GM23338 (cell line): ENCODE measurements around the gene STAC2. TPM values are rescaled to one million over a fixed set of nuclear protein-coding genes. Genes with fewer than 3 reads are reported as not detected.

Experiments
- ATAC-seq: fragments of 200-7000 bp; cut with Tn5 transposase; 3 replicates; pipeline ENCODE4 v1.9.1; 2020
- DNase-seq: peaks from one replicate; pipeline ENCODE4 v3.0.0-alpha.2; 2015; ENCODE audit warnings: low spot score
- H2AFZ ChIP-seq: fragments of 200-600 bp; sonication (generic); 2 replicates; pipeline ENCODE4 v1.8.0; 2016; ENCODE audit warnings: antibody characterized with exemption, mild to moderate bottlenecking, moderate library complexity
- H3F3A ChIP-seq: fragments of 200-600 bp; sonication (generic); replicated peaks from 2 replicates; pipeline ENCODE4 v1.8.0; 2017; ENCODE audit warnings: antibody characterized with exemption, mixed run types, low read depth
- H3K27ac ChIP-seq: fragments of 200-600 bp; sonication (generic); 2 replicates; pipeline ENCODE4 v1.6.1; 2016; ENCODE audit warnings: low read depth
- H3K27me3 ChIP-seq: fragments of 200-600 bp; sonication (generic); 2 replicates; pipeline ENCODE4 v1.8.0; 2016; ENCODE audit warnings: mild to moderate bottlenecking, mixed run types, moderate library complexity; ENCODE audit not compliant: insufficient read depth
- H3K36me3 ChIP-seq: fragments of 200-600 bp; sonication (generic); 2 replicates; pipeline ENCODE4 v1.8.0; 2016; ENCODE audit warnings: mild to moderate bottlenecking; ENCODE audit not compliant: insufficient read depth
- H3K4me1 ChIP-seq: fragments of 200-600 bp; sonication (generic); 2 replicates; pipeline ENCODE4 v1.8.0; 2016; ENCODE audit warnings: mild to moderate bottlenecking, moderate library complexity; ENCODE audit not compliant: insufficient read depth
- H3K4me2 ChIP-seq: fragments of 200-600 bp; sonication (generic); 2 replicates; pipeline ENCODE4 v1.7.1; 2017; ENCODE audit warnings: mixed run types
- H3K4me3 ChIP-seq: fragments of 200-600 bp; sonication (generic); 2 replicates; pipeline ENCODE4 v1.6.1; 2016; ENCODE audit warnings: mixed run types
- H3K79me2 ChIP-seq: fragments of 200-600 bp; sonication (generic); replicated peaks from 2 replicates; pipeline ENCODE4 v1.8.0; 2017; ENCODE audit warnings: mild to moderate bottlenecking; ENCODE audit not compliant: insufficient read depth
- H3K9me2 ChIP-seq: fragments of 200-600 bp; sonication (generic); 2 replicates; pipeline ENCODE4 v1.8.0; 2017; ENCODE audit not compliant: insufficient read depth
- H4K20me1 ChIP-seq: fragments of 200-600 bp; sonication (generic); replicated peaks from 2 replicates; pipeline ENCODE4 v1.8.0; 2017; ENCODE audit warnings: mild to moderate bottlenecking; ENCODE audit not compliant: insufficient read depth
- H3K27ac Mint-ChIP-seq: 2 replicates; pipeline ENCODE4 v1.8.0; 2020; ENCODE audit warnings: inconsistent platforms, mild to moderate bottlenecking, moderate library complexity, mixed read lengths
- H3K27me3 Mint-ChIP-seq: 3 replicates; pipeline ENCODE4 v1.8.0; 2022; ENCODE audit warnings: low read depth, mild to moderate bottlenecking, moderate library complexity, mixed read lengths, inconsistent platforms; ENCODE audit not compliant: insufficient read depth, poor library complexity
- H3K36me3 Mint-ChIP-seq: 3 replicates; pipeline ENCODE4 v1.8.0; 2021; ENCODE audit warnings: low read depth, mild to moderate bottlenecking, inconsistent platforms, moderate library complexity, mixed read lengths
- H3K4me1 Mint-ChIP-seq: 3 replicates; pipeline ENCODE4 v1.8.0; 2020; ENCODE audit warnings: mild to moderate bottlenecking, inconsistent platforms, mixed read lengths
- H3K4me3 Mint-ChIP-seq: 3 replicates; pipeline ENCODE4 v1.8.0; 2021; ENCODE audit warnings: moderate library complexity, mild to moderate bottlenecking, inconsistent platforms, mixed read lengths
- H3K9me3 Mint-ChIP-seq: 3 replicates; pipeline ENCODE4 v1.8.0; 2020; ENCODE audit warnings: moderate library complexity, mild to moderate bottlenecking, inconsistent platforms, mixed read lengths
- CREB1 ChIP-seq: fragments of 250-450 bp; sonication (Bioruptor Pico); IDR thresholded peaks from 2 replicates; pipeline ENCODE4 v1.5.0; 2020; ENCODE audit warnings: low read depth, mild to moderate bottlenecking, moderate library complexity
- CTCF ChIP-seq, 2 experiments: fragments of 200-600 bp in 1 of 2; sonication (generic) in 1 of 2; conservative IDR thresholded peaks; 2 replicates each; pipeline versions ENCODE4 v1.5.1 to v1.6.1; 2016 to 2017; ENCODE audit warnings: antibody characterized with exemption in 2 of 2, low read depth in 2 of 2, mild to moderate bottlenecking in 2 of 2, moderate library complexity in 1 of 2
- ETS1 ChIP-seq: IDR thresholded peaks from 2 replicates; pipeline ENCODE4 v1.6.1; 2016; ENCODE audit warnings: antibody characterized with exemption
- EZH2 ChIP-seq: fragments of 200-600 bp; sonication (generic); IDR thresholded peaks from one replicate; pipeline ENCODE4 v1.8.0; 2017; ENCODE audit warnings: antibody characterized with exemption, mild to moderate bottlenecking, low read depth; ENCODE audit not compliant: unreplicated experiment
- EZH2phosphoT487 ChIP-seq: fragments of 200-600 bp; sonication (generic); IDR thresholded peaks from one replicate; pipeline ENCODE4 v1.8.1; 2018; ENCODE audit warnings: antibody characterized with exemption; ENCODE audit not compliant: unreplicated experiment
- JUNB ChIP-seq: IDR thresholded peaks from one replicate; pipeline ENCODE4 v1.6.1; 2016; ENCODE audit warnings: antibody characterized with exemption; ENCODE audit not compliant: unreplicated experiment
- NANOG ChIP-seq: IDR thresholded peaks from 2 replicates; pipeline ENCODE4 v1.6.1; 2016; ENCODE audit warnings: antibody characterized with exemption, borderline replicate concordance
- POLR2AphosphoS5 ChIP-seq: IDR thresholded peaks from 2 replicates; pipeline ENCODE4 v1.6.1; 2016; ENCODE audit warnings: antibody characterized with exemption, low read depth
- REST ChIP-seq: IDR thresholded peaks from one replicate; pipeline ENCODE4 v1.6.1; 2018; ENCODE audit warnings: antibody characterized with exemption; ENCODE audit not compliant: unreplicated experiment
- STAT1 ChIP-seq: IDR thresholded peaks from one replicate; pipeline ENCODE4 v1.6.1; 2016; ENCODE audit warnings: antibody characterized with exemption; ENCODE audit not compliant: unreplicated experiment
- ZNF114 ChIP-seq: fragments of 250-450 bp; sonication (Bioruptor Pico); IDR thresholded peaks from 2 replicates; pipeline ENCODE4 v1.5.0; 2020; ENCODE audit warnings: mild to moderate bottlenecking, moderate library complexity
- ZNF331 ChIP-seq: fragments of 250-450 bp; sonication (Bioruptor Pico); IDR thresholded peaks from 2 replicates; pipeline ENCODE4 v1.5.0; 2020; ENCODE audit warnings: low read depth, mild to moderate bottlenecking, moderate library complexity
- ZNF462 ChIP-seq: fragments of 250-450 bp; sonication (Bioruptor Pico); IDR thresholded peaks from 2 replicates; pipeline ENCODE4 v1.5.0; 2020; ENCODE audit warnings: mild to moderate bottlenecking, moderate library complexity
- polyA plus RNA-seq: library from polyadenylated mRNA; unstranded; fragments of >200 nt; fragmentation: Nextera tagmentation; extraction: Ambion mirVana; gene quantifications from 2 replicates; pipeline ENCODE4 v1.2.1, GENCODE V29; 2016
- total RNA-seq: library from RNA; depleted of rRNA; stranded (reverse); fragments of >200 nt; shearing (Covaris generic); gene quantifications from 2 replicates; pipeline ENCODE4 v1.2.3, GENCODE V29; 2014

Gene STAC2
- total and polyA plus RNA-seq, 2 experiments from 2014 or later, result 1.9 to 3.1 TPM

- Histone ChIP-seq H3K4me2 (peak overlapping the region; percentile 55), H3F3A (peaks cover 3% of the 10 kb centered on the region; the same call in 1 of the 2 replicates), H4K20me1 (no peaks in the 10 kb centered on the region), H3K79me2 (no peaks in the 10 kb centered on the region), H3K36me3 (no peaks in the 10 kb centered on the region), H3K4me3 (no peak overlapping the region), H3K9me2 (no peaks in the 10 kb centered on the region), H2AFZ (peak overlapping the region; percentile 85), H3K27me3 (no peaks in the 10 kb centered on the region), H3K27ac (no peak overlapping the region), H3K4me1 (peaks cover 5% of the 10 kb centered on the region; the same call in 1 of the 2 replicates)
- H3K36me3 Mint-ChIP-seq, result no peaks in the 10 kb centered on the region
- no peaks in the 10 kb centered on the region for H3K9me3 Mint-ChIP-seq
- H3K4me3 Mint-ChIP-seq, result no peak overlapping the region
- TF ChIP-seq ZNF331 (CRISPR knock-in tag) (no peak), CTCF (conservative IDR thresholded peaks at IDR 0.05; ENCODE audit: low read depth in 2 of 2) (no peak), CREB1 (CRISPR knock-in tag) (no peak), JUNB (no peak), POLR2AphosphoS5 (no peak), NANOG (no peak), ETS1 (no peak), STAT1 (no peak), REST (no peak), ZNF114 (no peak), EZH2 (no peak), EZH2phosphoT487 (no peak), ZNF462 (CRISPR knock-in tag) (no peak)
- H3K4me1 Mint-ChIP-seq, result peaks cover 24% of the 10 kb centered on the region; the same call in 2 of the 3 replicates
- peaks cover 20% of the 10 kb centered on the region for H3K27me3 Mint-ChIP-seq
- DNase-seq (peak; percentile 39), ATAC-seq (peak; percentile 4)
- H3K27ac Mint-ChIP-seq, result no peak overlapping the region
These were observed 18.4 kb upstream of the STAC2 start for GRCh38 chr17:39244016-39244599.
